LNCaP clone FGC (cell line): Measurements from ENCODE around the gene OR10R2.

Experiments used
- DNase-seq: peaks from one replicate; pipeline ENCODE4 v3.0.0-alpha.2; 2011; ENCODE audit warnings: low read depth
- H3K4me3 ChIP-seq: 2 replicates; pipeline ENCODE4 v1.5.1; 2011; ENCODE audit warnings: mild to moderate bottlenecking, low read depth, low read length, control low read depth
- CTCF ChIP-seq: IDR thresholded peaks from 2 replicates; pipeline ENCODE4 v1.5.1; 2012; ENCODE audit warnings: mild to moderate bottlenecking; ENCODE audit not compliant: control insufficient read depth, insufficient read depth; ENCODE audit errors: extremely low read depth

Gene OR10R2

DNA sequence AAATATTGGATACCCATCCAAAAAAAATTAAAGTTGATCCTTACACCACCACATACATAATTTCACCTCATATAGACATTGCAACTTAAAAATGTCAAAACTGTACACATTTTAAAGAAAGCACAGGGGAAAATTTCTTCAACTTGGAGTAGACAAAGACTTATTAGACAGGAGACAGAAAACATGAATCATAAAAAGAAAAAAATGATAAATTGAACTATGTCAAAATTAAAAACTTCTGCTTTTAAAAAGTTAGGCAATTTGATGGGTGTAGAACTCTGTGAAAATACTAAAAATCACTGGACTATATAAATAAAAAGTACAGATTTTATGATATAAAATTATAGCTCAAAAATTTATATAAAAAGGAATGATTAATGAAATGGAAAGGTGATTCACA is 14.8 kb upstream of the OR10R2 start:
- no peak for TF ChIP-seq CTCF
- DNase-seq = no peak
- no peak overlapping the region for H3K4me3 ChIP-seq

- TF ChIP-seq CTCF = no peak
- H3K4me3 ChIP-seq = no peak overlapping the region
- DNase-seq = no peak
These were observed 13.8 kb upstream of the OR10R2 start for GRCh38 chr1:158458263-158458662.

- H3K4me3 ChIP-seq = no peak within 1 kb of the TSS
- no peak for TF ChIP-seq CTCF
- no peak for DNase-seq
These were observed 10.5 kb upstream of the OR10R2 start, which contains the start of gene OR10K1 for GRCh38 chr1:158461534-158461933. Gene OR10K1, plus strand, starts transcription at chr1:158461834. Its CDS starts 3,728 bp downstream, at chr1:158465562.

- DNase-seq = no peak
- TF ChIP-seq CTCF = no peak
- no peak overlapping the region for H3K4me3 ChIP-seq
These were observed 13.4 kb downstream of the OR10R2 start for GRCh38 chr1:158485455-158485854.

DNA sequence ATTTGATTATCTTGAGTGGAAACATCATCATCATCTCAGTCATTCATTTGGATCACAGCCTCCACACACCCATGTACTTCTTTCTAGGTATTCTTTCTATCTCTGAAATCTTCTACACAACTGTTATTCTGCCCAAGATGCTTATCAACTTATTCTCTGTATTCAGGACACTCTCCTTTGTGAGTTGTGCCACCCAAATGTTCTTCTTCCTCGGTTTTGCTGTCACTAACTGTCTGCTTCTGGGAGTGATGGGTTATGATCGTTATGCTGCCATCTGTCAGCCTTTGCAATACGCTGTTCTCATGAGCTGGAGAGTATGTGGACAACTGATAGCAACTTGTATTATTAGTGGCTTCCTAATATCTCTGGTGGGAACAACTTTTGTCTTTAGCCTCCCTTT is 19.3 kb downstream of the OR10R2 start:
- H3K4me3 ChIP-seq = no peak overlapping the region
- TF ChIP-seq CTCF = no peak
- DNase-seq = no peak

- no peak overlapping the region for H3K4me3 ChIP-seq
- DNase-seq = no peak
- TF ChIP-seq CTCF = no peak
These were observed 21.0 kb downstream of the OR10R2 start for GRCh38 chr1:158493054-158493453.

DNA sequence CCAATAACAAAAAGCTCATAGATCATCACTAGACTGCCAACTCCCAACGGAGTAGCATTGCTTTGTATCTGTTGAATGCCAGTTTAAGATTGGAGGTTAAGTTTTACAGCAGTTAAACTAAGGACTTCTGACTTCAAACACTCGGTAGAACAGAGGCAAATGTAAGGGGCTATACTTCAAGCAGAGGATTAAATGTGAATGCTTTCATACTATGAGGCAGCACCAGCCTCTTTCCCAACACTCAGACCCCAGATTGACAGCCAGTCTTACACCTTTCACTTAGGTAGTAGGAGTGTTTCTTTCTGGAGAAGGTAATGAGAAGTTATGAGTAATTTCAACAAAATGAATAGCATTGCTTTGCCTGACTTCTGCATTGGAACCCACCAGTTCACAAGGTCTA is 22.8 kb downstream of the OR10R2 start:
- no peak overlapping the region for H3K4me3 ChIP-seq
- TF ChIP-seq CTCF = no peak
- no peak for DNase-seq
